DMS153 treated with DMSO at 0.1 percent for 48 hours (cell line): ENCODE measurements around the gene ITSN1.
A peak's percentile ranks its signal among the peaks of the same experiment; 100 is the strongest.

Experiments
- DNase-seq: peaks from one replicate; lab custom pipeline; 2025; ENCODE audit not compliant: unreplicated experiment; lab: John Stamatoyannopoulos, UW

The ITSN1 gene

GRCh38 chr21:33881689-33882440 lies 239.6 kb downstream of the ITSN1 start:
- no peak for DNase-seq

DNA sequence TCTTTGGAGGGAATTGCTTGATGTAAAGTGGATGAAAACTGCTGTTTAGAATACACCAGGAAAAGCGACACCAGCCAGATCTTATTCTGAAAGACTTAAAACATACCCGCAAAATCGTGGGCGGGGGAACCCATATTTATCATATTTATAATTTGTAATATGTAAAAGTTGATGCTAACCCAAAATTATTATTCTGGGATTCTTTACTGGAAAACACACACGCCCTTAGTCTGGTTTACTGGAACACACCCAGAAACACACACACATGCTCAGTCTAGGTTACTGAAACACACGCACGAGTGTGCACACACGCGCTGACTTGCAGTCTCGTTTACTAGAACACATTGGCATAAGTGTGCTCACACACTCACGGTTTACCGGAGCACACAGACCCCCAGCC lies 240.8 kb downstream of the ITSN1 start:
- no peak for DNase-seq

DNA sequence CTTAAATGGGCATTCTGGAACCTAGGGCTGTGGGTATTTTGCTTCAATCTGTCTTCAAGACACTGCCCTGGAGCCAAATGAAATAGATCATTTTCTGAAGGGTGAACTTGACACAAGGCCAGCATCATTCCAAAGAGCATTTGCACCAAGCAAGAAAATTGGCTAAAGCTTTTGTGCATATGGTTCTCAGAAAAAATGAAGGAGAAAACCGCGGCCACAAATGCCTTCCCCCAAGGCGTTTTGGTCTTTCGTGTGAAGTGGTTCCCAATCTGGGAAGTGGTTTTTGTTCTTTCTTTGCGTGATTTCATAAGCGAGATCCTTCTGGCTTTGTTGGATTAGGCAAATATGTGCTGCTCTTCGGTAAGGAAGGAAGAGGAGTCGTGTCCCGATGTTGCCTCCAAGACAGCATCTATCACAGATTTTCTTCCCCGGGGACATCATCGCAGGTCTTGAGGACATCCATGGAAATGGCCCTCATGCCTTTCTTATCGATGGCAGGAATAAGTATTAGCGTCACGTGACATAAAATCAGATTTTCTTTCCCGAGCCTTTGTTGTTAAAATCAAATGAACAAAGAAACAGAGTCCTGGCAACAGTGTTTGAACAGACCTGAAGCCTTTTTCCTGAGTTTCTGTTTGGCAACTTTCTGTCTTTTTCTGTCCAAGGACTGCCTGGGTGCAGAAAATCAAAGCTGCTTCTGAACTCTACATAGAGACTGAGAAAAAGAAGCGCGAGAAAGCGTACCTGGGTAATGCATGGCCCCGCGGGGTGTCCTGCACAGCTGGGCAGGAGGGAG lies 242.3 kb downstream of the ITSN1 start:
- DNase-seq = no peak

DNA sequence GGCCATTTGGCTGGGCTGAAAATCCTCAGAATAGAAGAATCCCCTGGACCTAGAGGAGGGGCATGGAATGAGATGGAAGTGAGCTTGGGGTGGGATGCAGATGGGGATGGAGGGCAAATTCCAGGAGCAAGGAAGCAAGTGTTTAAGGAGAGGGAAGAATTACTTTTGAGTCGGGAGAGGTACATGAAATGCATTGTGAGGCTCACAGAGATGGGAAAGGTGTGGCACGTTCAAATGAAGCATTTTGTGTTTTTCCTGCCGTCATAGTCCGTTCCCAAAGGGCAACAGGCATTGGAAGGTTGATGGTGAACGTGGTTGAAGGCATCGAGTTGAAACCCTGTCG lies 242.8 kb downstream of the ITSN1 start:
- no peak for DNase-seq

DNA sequence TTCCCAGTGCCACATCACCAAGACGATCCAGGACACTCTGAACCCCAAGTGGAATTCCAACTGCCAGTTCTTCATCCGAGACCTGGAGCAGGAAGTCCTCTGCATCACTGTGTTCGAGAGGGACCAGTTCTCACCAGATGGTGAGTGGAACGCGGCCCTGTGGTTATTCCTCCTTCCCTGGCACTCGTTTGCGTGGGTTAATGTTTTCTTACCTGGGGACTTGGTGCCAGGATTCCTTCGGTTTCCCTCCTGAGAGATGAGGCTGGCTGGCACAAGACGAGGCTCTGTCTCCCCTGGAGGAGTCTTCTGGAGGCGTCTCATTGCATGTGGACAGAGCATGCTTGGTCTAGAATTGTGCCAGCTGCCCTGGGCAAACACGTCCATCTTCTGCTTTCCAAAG lies 244.0 kb downstream of the ITSN1 start:
- no peak for DNase-seq

DNA sequence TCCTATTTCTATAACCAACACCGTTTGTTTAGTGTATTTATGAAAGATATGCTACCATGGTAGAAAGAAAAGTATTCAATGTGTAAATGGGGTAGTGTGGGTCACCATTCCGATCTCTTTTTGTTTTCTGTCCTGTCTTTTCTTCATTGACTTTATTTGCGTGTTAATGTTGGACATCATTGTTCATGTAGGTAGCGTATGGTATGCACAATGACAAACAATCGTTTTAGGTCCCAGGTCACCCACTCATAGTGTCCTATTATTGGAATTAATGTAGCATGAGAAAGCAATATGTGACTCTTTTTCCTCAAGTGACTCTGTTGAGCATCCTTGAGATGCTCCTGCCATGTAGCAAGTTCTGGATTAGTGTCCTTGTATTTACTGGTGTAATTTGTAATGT lies 247.9 kb downstream of the ITSN1 start:
- DNase-seq = no peak

DNA sequence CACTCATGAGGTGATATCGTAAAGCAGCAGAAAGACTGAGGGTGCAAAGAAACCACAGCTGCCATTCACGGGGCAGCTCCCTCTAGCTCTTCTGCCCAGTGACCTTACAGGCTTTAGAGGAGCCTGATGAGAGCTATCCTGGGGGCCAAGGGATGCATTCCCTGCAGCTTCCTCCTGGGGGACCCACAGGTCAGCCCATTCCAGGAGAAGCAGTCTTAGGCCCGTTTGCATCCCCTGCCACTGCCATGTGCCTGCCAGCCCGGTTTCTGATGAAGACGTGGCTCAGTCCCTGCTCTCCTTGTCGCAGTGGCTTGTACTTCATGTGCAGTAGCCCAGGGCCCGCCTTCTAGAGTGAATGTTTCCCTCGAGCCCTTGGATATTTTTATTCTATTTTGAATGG lies 250.6 kb downstream of the ITSN1 start:
- no peak for DNase-seq

- DNase-seq = no peak
Observed at GRCh38 chr21:33893917-33894316, 251.6 kb downstream of the ITSN1 start.

DNA sequence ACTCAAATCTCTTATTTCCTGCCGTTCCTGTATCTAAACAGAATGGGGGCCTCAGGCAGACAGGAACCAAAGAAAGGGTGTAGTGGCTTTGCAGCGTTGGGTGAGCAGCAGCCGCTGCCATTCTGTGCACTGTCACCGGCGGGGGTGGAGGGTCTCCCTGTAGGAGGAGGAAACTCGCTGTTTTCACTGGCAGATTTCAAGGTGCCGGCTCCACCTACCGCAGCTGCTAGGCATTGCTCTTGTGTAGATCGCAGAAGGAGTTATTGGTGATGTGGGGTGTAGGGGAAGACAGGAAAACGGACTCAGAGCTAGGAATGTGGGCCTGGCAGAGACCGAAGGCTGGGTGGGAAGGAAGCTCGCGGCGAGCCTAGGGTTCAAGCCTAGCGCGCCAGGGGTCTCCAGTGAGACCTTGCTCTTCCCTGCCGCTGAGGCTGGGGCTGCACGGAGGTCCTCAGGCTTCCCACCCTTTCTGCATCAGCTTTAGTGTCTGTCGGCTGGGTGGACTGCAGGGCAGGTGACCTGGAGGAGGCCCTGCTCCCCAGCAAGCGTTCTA lies 252.5 kb downstream of the ITSN1 start:
- DNase-seq = peak; percentile 75

- no peak for DNase-seq
Observed at GRCh38 chr21:33895356-33895755, 253.1 kb downstream of the ITSN1 start.

DNA sequence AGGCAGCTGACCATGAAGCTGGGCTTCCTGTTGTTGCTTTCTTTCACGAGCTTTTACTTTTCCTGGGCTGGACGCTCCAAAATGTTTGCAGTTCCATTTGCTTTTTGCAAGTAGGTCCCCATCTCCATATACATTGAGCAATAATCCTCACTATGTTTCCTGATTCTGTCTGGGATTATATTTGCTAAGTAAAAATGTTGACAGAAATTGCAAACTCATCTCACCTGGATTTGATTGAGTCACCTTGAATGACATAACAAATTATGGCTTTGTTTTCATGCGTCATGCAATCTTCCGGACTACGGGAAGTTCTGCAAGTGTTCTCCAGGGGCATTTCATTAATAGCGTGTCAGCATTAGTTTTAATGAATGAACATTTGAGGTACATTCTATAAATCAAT lies 254.4 kb downstream of the ITSN1 start:
- no peak for DNase-seq

GRCh38 chr21:33897098-33897497 lies 254.8 kb downstream of the ITSN1 start:
- no peak for DNase-seq

GRCh38 chr21:33897739-33898138 lies 255.4 kb downstream of the ITSN1 start:
- DNase-seq = no peak

- no peak for DNase-seq
Observed at GRCh38 chr21:33898586-33898985, 256.3 kb downstream of the ITSN1 start.

DNA sequence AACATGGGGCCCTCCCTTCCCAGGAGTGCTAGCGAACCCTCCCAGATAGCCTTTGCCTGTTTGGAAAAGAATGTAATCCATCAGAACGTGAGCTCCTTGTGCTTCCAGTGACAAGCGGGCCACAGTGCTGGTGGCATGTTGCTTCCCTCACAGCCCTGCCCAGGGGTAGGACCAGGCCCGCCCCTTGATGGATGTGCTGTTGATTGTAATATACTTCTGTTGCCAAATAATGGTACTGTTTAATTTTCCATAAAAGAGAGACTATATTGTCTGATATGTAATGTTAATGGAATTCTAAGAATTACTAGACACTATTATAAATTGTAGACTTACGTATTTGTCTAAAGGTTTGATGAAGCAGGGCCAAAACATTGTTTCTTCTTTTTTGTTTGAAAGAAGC lies 256.9 kb downstream of the ITSN1 start:
- DNase-seq = no peak

- DNase-seq = no peak
Observed at GRCh38 chr21:33901412-33902288, 259.3 kb downstream of the ITSN1 start.

- DNase-seq = no peak
Observed at GRCh38 chr21:33902349-33902748, 260.0 kb downstream of the ITSN1 start.

DNA sequence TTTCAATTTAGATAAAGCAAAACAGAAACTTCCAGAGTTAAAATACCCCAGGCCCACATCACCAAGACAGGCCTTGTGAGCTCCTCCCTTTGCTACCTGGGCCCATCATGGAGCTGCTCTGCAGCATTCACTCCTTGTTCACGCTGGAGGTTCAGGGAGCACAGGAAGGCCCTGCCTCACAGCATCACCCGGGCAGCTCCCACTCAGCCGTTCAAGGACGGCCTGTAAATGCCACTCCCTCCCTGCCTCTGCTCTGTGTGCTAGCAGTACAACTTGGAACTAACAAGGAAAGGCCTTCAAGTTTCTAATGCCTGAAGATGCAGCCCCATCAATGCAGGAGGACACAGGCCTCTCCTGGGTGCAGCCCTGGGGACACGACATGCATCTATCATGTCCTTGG lies 261.7 kb downstream of the ITSN1 start:
- DNase-seq = no peak

- DNase-seq = no peak
Observed at GRCh38 chr21:33908760-33909159, 266.5 kb downstream of the ITSN1 start.

- DNase-seq = no peak
Observed at GRCh38 chr21:33909756-33910155, 267.5 kb downstream of the ITSN1 start.

GRCh38 chr21:33914188-33914587 lies 271.9 kb downstream of the ITSN1 start:
- no peak for DNase-seq
